ENCODE results near the gene HLA-G. TPM values are rescaled to one million over a fixed set of nuclear protein-coding genes. Genes with fewer than 3 reads are reported as not detected.
A peak's percentile ranks its signal among the peaks of the same experiment; 100 is the strongest.

The HLA-G gene
- total and polyA plus RNA-seq, 3 donors from 2014 or later: 1.2 to 7.4 (median 4.4) TPM

DNA sequence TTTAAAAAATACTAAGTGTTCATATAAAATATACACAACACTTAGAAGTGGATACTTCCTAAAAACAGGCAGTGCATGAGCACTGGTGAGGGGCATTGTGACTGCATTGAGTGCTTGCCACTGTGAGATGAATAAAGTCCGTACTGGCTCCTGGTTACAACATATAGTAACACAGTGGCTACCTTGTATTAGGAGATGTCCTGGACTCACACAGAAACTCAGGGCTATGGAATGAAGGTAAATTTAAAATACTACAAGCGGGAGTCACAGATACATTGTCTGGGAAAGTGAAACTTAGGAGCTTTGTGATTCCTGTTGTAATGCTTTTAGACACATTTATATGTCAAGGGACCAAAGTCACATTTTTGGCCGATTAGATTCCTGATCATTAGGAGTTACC lies 36.5 kb upstream of the HLA-G start:
- WGBS, 2 donors: 42 to 67% methylated on average over 3 of the region's 3 CpGs
- no peak for TF ChIP-seq POLR2A (IDR thresholded peaks at IDR 0.05)
- TF ChIP-seq, protein P1, sequence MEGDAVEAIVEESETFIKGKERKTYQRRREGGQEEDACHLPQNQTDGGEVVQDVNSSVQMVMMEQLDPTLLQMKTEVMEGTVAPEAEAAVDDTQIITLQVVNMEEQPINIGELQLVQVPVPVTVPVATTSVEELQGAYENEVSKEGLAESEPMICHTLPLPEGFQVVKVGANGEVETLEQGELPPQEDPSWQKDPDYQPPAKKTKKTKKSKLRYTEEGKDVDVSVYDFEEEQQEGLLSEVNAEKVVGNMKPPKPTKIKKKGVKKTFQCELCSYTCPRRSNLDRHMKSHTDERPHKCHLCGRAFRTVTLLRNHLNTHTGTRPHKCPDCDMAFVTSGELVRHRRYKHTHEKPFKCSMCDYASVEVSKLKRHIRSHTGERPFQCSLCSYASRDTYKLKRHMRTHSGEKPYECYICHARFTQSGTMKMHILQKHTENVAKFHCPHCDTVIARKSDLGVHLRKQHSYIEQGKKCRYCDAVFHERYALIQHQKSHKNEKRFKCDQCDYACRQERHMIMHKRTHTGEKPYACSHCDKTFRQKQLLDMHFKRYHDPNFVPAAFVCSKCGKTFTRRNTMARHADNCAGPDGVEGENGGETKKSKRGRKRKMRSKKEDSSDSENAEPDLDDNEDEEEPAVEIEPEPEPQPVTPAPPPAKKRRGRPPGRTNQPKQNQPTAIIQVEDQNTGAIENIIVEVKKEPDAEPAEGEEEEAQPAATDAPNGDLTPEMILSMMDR (IDR thresholded peaks at IDR 0.05): no peak
- intact Hi-C loops (cut with DNase I; ENCODE audit: low total_unique reads): no loop called here
- Histone ChIP-seq H3K9me3 (no peaks in the 10 kb centered on the region), H3K4me1 (peaks cover 5% of the 10 kb centered on the region), H3K27ac (no peak overlapping the region), H3K36me3 (ENCODE audit: low read depth, missing control alignments) (no peaks in the 10 kb centered on the region), H3K27me3 (no peaks in the 10 kb centered on the region), H3K4me3 (peak overlapping the region in 1 of 2 donors; percentile 80)
- DNase-seq: no peak

DNA sequence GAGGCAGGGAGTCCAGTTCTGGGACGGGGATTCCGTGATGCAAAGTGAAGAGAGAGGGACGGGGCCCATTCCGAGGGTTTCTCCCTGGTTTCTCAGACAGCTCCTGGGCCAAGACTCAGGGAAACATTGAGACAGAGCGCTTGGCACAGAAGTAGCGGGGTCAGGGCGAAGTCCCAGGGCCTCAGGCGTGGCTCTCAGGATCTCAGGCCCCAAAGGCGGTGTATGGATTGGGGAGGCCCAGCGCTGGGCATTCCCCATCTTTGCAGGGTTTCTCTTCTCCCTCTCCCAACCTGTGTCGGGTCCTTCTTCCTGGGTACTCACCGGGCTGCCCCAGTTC lies 35.9 kb upstream of the HLA-G start:
- WGBS, 2 donors: 41 to 46% methylated on average over 9 to 12 of the region's 12 CpGs
- H3K36me3 ChIP-seq (ENCODE audit: low read depth, missing control alignments): no peaks in the 10 kb centered on the region
- H3K27ac ChIP-seq: no peak overlapping the region
- peak; percentile 17 for DNase-seq
- intact Hi-C loops (cut with DNase I; ENCODE audit: low total_unique reads): no loop called here
- no peaks in the 10 kb centered on the region for H3K9me3 ChIP-seq
- H3K27me3 ChIP-seq: no peaks in the 10 kb centered on the region
- TF ChIP-seq, protein P1 (IDR thresholded peaks at IDR 0.05): no peak
- no peak for TF ChIP-seq POLR2A (IDR thresholded peaks at IDR 0.05)
- H3K4me3 ChIP-seq: peak overlapping the region; percentile 59 to 80
- peaks cover 5% of the 10 kb centered on the region for H3K4me1 ChIP-seq

DNA sequence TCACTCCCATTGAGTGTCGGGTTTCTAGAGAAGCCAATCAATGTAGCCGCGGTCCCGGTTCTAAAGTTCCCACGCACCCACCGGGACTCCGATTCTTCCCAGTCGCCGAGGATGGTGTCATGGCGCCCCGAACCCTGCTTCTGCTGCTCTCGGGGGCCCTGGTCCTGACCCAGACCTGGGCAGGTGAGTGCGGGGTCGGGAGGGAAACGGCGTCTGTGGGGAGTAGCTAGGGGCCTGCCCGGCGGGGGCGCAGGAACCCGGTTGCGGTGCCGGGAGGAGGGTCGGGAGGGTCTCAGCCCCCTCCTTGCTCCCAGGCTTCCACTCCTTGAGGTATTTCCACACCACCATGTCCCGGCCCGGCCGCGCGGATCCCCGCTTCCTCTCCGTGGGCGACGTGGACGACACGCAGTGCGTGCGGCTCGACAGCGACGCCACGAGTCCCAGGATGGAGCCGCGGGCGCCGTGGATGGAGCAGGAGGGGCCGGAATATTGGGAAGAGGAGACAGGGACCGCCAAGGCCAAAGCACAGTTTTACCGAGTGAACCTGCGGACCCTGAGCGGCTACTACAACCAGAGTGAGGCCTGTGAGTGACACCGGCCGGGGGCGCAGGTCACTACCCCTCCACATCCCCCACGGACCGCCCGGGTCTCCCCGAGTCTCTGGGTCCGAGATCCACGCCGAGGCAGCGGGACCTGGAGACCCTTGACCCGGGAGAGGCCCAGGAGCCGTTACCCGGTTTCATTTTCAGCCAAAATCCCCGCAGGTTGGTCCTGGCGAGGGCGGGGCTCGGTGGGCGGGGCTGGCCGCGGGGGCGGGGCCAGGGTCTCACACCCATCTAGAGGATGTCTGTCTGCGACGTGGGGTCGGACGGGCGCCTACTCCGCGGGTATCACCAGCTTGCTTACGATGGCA lies 35.2 kb upstream of the HLA-G start:
- WGBS, 2 donors: 2 to 4% methylated on average over 15 to 71 of the region's 79 CpGs
- DNase-seq: peak; percentile 67
- Histone ChIP-seq H3K9me3 (no peaks in the 10 kb centered on the region), H3K27me3 (no peaks in the 10 kb centered on the region), H3K4me1 (peaks cover 5% of the 10 kb centered on the region), H3K4me3 (peak overlapping the region; percentile 59 to 80), H3K36me3 (ENCODE audit: low read depth, missing control alignments) (no peaks in the 10 kb centered on the region), H3K27ac (no peak overlapping the region)
- intact Hi-C loops (cut with DNase I; ENCODE audit: low total_unique reads): no loop called here
- TF ChIP-seq POLR2A (IDR thresholded peaks at IDR 0.05): no peak
- TF ChIP-seq, protein P1 (IDR thresholded peaks at IDR 0.05): peak; percentile 27 to 52 (median 31)

DNA sequence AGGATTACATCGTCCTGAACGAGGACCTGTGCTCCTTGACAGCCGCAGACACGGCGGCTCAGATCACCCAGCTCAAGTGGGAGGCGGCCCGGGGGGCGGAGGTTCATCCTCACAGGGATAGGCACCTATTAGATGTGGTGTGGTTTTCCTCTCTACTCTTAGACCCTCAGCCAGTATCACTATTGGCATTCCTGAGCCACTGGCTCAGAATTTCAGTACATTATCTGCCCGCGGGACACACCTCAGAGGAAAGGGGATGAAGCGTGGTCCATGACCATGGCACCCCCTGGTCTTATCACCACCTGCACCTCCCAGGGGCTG lies 34.6 kb upstream of the HLA-G start:
- TF ChIP-seq POLR2A (IDR thresholded peaks at IDR 0.05): no peak
- H3K4me3 ChIP-seq: peak overlapping the region; percentile 59 to 80
- H3K27me3 ChIP-seq: no peaks in the 10 kb centered on the region
- DNase-seq: no peak
- intact Hi-C loops (cut with DNase I; ENCODE audit: low total_unique reads): no loop called here
- WGBS, 2 donors: 19 to 20% methylated on average over 8 to 11 of the region's 11 CpGs
- no peaks in the 10 kb centered on the region for H3K9me3 ChIP-seq
- peaks cover 5% of the 10 kb centered on the region for H3K4me1 ChIP-seq
- no peaks in the 10 kb centered on the region for H3K36me3 ChIP-seq (ENCODE audit: low read depth, missing control alignments)
- no peak overlapping the region for H3K27ac ChIP-seq

DNA sequence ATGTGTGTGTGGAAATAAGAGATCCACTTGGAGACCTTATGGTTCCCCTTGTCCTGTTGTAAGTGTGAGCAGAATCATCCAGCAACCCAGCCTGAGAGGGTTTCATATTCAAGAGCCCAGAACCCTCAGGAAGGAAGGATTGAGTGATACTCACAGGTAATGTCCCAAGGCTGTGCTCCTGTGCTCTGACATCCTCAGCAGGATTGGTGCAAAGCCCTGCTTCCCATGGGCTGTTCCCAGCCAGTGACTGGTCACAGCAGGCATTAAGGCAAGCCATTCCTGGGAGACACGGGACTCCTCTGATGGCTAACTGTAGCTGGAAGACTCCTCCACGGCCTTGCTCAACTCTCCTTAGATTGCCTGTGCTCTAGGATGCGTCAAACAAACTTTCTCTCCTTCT lies 33.8 kb upstream of the HLA-G start:
- TF ChIP-seq, protein P1 (IDR thresholded peaks at IDR 0.05): no peak
- no peak for TF ChIP-seq POLR2A (IDR thresholded peaks at IDR 0.05)
- Histone ChIP-seq H3K4me3 (no peak overlapping the region), H3K4me1 (peaks cover 5% of the 10 kb centered on the region), H3K27me3 (no peaks in the 10 kb centered on the region), H3K27ac (no peak overlapping the region), H3K9me3 (no peaks in the 10 kb centered on the region), H3K36me3 (ENCODE audit: low read depth, missing control alignments) (no peaks in the 10 kb centered on the region)
- no peak for DNase-seq
- WGBS, 2 donors: 55 to 67% methylated on average over 3 of the region's 3 CpGs
- intact Hi-C loops (cut with DNase I; ENCODE audit: low total_unique reads): no loop called here

Measured in testis (tissue), 3 donors.